HFF-Myc (cell line): ENCODE measurements around the gene PLPPR4.
"Not testable (repeated sequence)": the region's sequence is repeated elsewhere in the genome, so short reads cannot be mapped to it uniquely, and the experiment has no call there.

ENCODE experiments used
- DNase-seq: peaks from one replicate; pipeline ENCODE4 v3.0.0-alpha.2; 2011; ENCODE audit warnings: low read depth; ENCODE audit errors: extremely low read depth
- H3K4me3 ChIP-seq: replicated peaks from 2 replicates; pipeline ENCODE4 v1.5.1; 2011; ENCODE audit warnings: low read depth, mild to moderate bottlenecking, control low read depth, low read length
- CTCF ChIP-seq: IDR thresholded peaks from 2 replicates; pipeline ENCODE4 v1.5.1; 2012; ENCODE audit warnings: mild to moderate bottlenecking, low read depth, low read length, control low read depth; ENCODE audit errors: missing control alignments

PLPPR4 gene

DNA sequence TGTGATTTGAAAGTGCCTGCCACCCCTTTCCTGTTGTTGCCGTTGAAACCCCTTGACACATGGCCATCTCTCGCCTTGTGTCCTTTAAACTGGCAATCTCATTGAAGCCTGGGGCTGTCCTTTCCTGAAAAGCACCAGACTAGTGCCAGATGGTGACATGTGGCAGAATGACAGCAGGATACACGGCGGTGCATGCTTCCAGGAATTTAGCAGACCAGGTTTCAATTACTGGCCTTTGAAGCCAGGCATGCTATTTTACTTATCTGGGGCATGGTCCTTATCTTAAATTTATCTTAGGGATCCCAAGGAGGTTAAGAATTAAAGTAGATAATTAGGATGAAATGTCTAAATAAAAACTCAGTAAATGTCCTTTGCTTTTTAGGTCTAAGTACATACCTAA is 15.2 kb downstream of the PLPPR4 start:
- TF ChIP-seq CTCF, result no peak
- DNase-seq, result peak; percentile 24
- H3K4me3 ChIP-seq, result no peak overlapping the region

DNA sequence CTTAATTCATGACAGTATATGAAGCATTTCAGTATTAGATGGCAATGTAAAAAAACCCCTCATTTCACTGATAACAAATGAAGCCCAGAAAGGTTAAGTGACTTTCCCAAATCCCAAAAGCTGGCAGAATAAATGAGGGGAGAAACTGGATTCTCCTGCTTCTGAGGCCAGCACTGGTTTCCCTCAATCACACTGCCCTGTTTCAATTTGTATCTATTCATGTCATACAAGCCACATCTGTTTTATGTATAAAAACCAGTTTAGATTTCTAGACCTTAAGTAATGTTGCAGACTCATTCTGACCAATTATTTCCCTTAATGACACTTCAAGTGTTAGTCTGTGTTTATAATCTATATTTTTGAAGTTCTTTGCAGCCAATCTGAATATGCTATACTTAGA is 16.8 kb downstream of the PLPPR4 start:
- no peak overlapping the region for H3K4me3 ChIP-seq
- no peak for TF ChIP-seq CTCF
- no peak for DNase-seq

DNA sequence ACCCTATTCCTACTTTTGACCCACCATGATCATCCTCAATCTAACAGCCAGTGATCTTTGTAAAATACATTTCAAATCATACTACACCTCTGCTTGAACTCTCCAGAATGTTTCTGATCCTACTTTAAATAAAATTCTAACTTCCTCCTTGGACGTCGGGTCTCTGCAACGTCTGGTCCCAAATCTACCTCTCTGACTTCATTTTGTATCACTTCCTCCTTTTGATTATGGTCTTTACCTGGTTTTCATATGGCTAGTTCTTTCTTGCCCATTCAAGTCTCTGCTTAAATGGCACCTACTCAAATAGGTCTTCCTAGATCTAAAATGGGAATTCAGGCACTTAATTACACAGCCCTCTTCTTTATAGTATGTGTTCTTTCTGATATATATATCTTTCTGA is 18.2 kb downstream of the PLPPR4 start:
- DNase-seq, result no peak
- H3K4me3 ChIP-seq, result no peak overlapping the region
- TF ChIP-seq CTCF, result no peak

- not testable (repeated sequence) for DNase-seq, H3K4me3 ChIP-seq
These were observed 19.2 kb downstream of the PLPPR4 start for GRCh38 chr1:99283521-99283920.

- no peak overlapping the region for H3K4me3 ChIP-seq
- no peak for TF ChIP-seq CTCF
- DNase-seq, result no peak
These were observed 28.6 kb downstream of the PLPPR4 start for GRCh38 chr1:99292886-99293285.

- DNase-seq, result no peak
- no peak for TF ChIP-seq CTCF
These were observed 33.6 kb downstream of the PLPPR4 start for GRCh38 chr1:99297923-99298322.

DNA sequence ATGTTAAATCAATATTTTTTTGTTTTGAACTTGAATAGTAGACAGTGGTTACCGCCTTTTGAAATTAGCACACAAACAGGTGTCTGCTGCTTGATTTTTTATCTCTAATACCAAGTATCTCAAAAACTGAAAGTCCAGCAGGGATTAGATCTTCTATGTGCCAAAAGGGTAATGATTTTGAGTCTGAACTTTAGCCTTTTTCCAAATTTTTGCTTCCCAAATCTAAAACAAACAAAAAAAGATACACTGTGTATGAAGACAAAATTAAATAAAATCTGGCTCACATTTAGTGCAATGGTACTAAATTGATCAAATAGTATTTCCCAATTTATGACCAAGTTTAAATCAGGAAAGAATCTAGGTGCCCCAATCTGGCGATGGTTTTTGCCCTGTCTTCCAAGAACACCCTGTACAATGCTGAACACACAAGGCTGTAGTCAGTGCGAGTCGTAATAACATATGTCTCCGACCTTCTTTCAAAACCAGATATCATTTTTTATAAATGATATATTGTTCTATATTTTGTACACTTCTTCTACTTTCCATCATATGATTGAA is 40.5 kb downstream of the PLPPR4 start:
- no peak for TF ChIP-seq CTCF
- no peak for DNase-seq
- H3K4me3 ChIP-seq, result no peak overlapping the region

More at GRCh38 chr1:99297923-99298322, 33.6 kb downstream of the PLPPR4 start:
- no peak overlapping the region for H3K4me3 ChIP-seq
